GM12878 (cell line): Measurements from ENCODE around the gene ASCC1. TPM values are rescaled to one million over a fixed set of nuclear protein-coding genes. Genes with fewer than 3 reads are reported as not detected.

Source experiments
- ATAC-seq: fragments of 200-7000 bp; cut with Tn5 transposase; 3 replicates; pipeline ENCODE4 v1.9.1; 2020; ENCODE audit warnings: mild to moderate bottlenecking, moderate library complexity
- BruUV-seq: library from RNA; stranded (reverse); fragments of 400-500 nt; replicated peaks from 2 replicates; lab custom pipeline; 2021; lab: Mats Ljungman, UMichigan
- CTCF ChIA-PET: fragments of 300-600 bp; sonication (Branson Sonifier 250); formaldehyde crosslinking; extraction: SDS; loops from one replicate; lab custom pipeline; 2021; ENCODE audit warnings: inconsistent platforms; lab: Yijun Ruan, JAX
- POLR2A ChIA-PET: fragments of 350-600 bp; formaldehyde crosslinking; extraction: SDS; loops from one replicate; lab custom pipeline; 2021; ENCODE audit warnings: inconsistent platforms; lab: Charles Lee
- RAD21 ChIA-PET: fragments of 300-600 bp; sonication (Branson Sonifier 250); formaldehyde crosslinking; loops from one replicate; lab custom pipeline; 2023; ENCODE audit warnings: antibody characterized with exemption; ENCODE audit not compliant: unreplicated experiment; lab: Charles Lee
- SMC1A ChIA-PET: fragments of 300-600 bp; sonication (Branson Sonifier 250); formaldehyde crosslinking; loops from one replicate; lab custom pipeline; 2023; ENCODE audit not compliant: unreplicated experiment, uncharacterized antibody; lab: Charles Lee
- DNase-seq: peaks from one replicate; pipeline ENCODE4 v3.0.0-alpha.2; 2011; ENCODE audit warnings: low read depth, low spot score
- FAIRE-seq: peaks from 3 replicates; lab custom pipeline; 2011; peaks lifted over from hg19 to GRCh38; lab: Jason Lieb, UNC
- H2AFZ ChIP-seq: 2 replicates; pipeline ENCODE4 v1.6.0; 2011; ENCODE audit warnings: low read depth, low read length, control low read depth; ENCODE audit not compliant: control insufficient read depth
- H3K27ac ChIP-seq: 2 replicates; pipeline ENCODE4 v1.5.1; 2011; ENCODE audit warnings: control low read depth; ENCODE audit not compliant: control insufficient read depth, insufficient read depth
- H3K27me3 ChIP-seq, 2 experiments: replicated peaks in 1 of 2; 2 replicates each; pipeline versions ENCODE4 v1.6.0 to v1.6.1; 2011; ENCODE audit warnings: low read length in 1 of 2; ENCODE audit not compliant: control insufficient read depth in 2 of 2, insufficient read depth in 2 of 2
- H3K36me3 ChIP-seq, 2 experiments: 2 replicates each; pipeline ENCODE4 v1.5.1; 2011; ENCODE audit warnings: low read length in 1 of 2; ENCODE audit not compliant: control insufficient read depth in 2 of 2, insufficient read depth in 2 of 2
- H3K4me1 ChIP-seq: 2 replicates; pipeline ENCODE4 v1.6.1; 2011; ENCODE audit warnings: mild to moderate bottlenecking, low read length, moderate library complexity, mixed read lengths; ENCODE audit not compliant: control insufficient read depth, insufficient read depth
- H3K4me2 ChIP-seq: 2 replicates; pipeline ENCODE4 v1.6.0; 2011; ENCODE audit warnings: control low read depth; ENCODE audit not compliant: control insufficient read depth, insufficient read depth
- H3K4me3 ChIP-seq: fragments of 200-600 bp; sonication (generic); 2 replicates; pipeline ENCODE4 v1.5.1; 2016
- H3K79me2 ChIP-seq: 2 replicates; pipeline ENCODE4 v1.6.0; 2011; ENCODE audit warnings: low read length; ENCODE audit not compliant: control insufficient read depth, insufficient read depth
- H3K9ac ChIP-seq: 2 replicates; pipeline ENCODE4 v1.8.0; 2011; ENCODE audit warnings: low read length, control low read depth, mixed read lengths; ENCODE audit not compliant: control insufficient read depth, insufficient read depth
- H3K9me3 ChIP-seq: replicated peaks from 3 replicates; pipeline ENCODE4 v1.5.1; 2011; ENCODE audit warnings: mild to moderate bottlenecking, low read length; ENCODE audit not compliant: control insufficient read depth, insufficient read depth
- H4K20me1 ChIP-seq: 2 replicates; pipeline ENCODE4 v1.6.0; 2011; ENCODE audit not compliant: control insufficient read depth, insufficient read depth
- ATF3 ChIP-seq: IDR thresholded peaks from 2 replicates; pipeline ENCODE4 v1.6.1; 2011; ENCODE audit warnings: low read depth, mild to moderate bottlenecking, low read length, moderate library complexity, borderline replicate concordance; ENCODE audit errors: extremely low read depth
- FOXM1 ChIP-seq: IDR thresholded peaks from 2 replicates; pipeline ENCODE4 v1.6.1; 2012; ENCODE audit warnings: low read depth, mild to moderate bottlenecking, inconsistent platforms, low read length, moderate library complexity
- GATAD2B ChIP-seq: fragments of 450-650 bp; conservative IDR thresholded peaks from 2 replicates; pipeline ENCODE4 v1.6.1; 2017; ENCODE audit warnings: low read depth, mild to moderate bottlenecking, moderate library complexity
- HDGF ChIP-seq: fragments of 450-650 bp; IDR thresholded peaks from 2 replicates; pipeline ENCODE4 v1.6.1; 2016; ENCODE audit warnings: antibody characterized with exemption
- IKZF2 ChIP-seq, 2 experiments: fragments of 450-650 bp; IDR thresholded peaks; 2 replicates each; pipeline ENCODE4 v1.6.1; 2017; ENCODE audit warnings: mild to moderate bottlenecking in 2 of 2, moderate library complexity in 2 of 2
- MTA2 ChIP-seq: fragments of 450-650 bp; IDR thresholded peaks from 2 replicates; pipeline ENCODE4 v1.6.1; 2016; ENCODE audit warnings: low read depth, mild to moderate bottlenecking, moderate library complexity
- PML ChIP-seq: IDR thresholded peaks from 2 replicates; pipeline ENCODE4 v1.6.1; 2012; ENCODE audit warnings: low read length, inconsistent platforms
- SIN3A ChIP-seq: IDR thresholded peaks from 2 replicates; pipeline ENCODE4 v1.6.1; 2012; ENCODE audit warnings: low read depth, low read length, improper control_type of control experiment
- SMAD5 ChIP-seq: IDR thresholded peaks from 2 replicates; pipeline ENCODE4 v1.6.1; 2016; ENCODE audit warnings: antibody characterized with exemption, low read depth
- ZBTB4 ChIP-seq: fragments of 450-650 bp; formaldehyde crosslinking; IDR thresholded peaks from 2 replicates; pipeline ENCODE4 v1.4.0; 2022; ENCODE audit warnings: mild to moderate bottlenecking, moderate library complexity
- WGBS: methylation state at CpG from one replicate; pipeline ENCODE4 v1.1.6; 2016; ENCODE audit warnings: low lambda C conversion rate; ENCODE audit not compliant: insufficient replicate concordance, insufficient coverage; ENCODE audit errors: missing lambda C conversion rate; 5-methylcytosine and 5-hydroxymethylcytosine counted together
- in situ Hi-C: fragments of 300-500 bp; cut with MboI; formaldehyde crosslinking; loops from 9 replicates; pipeline ENCODE4 v1.14.3; 2018; ENCODE audit warnings: mixed read lengths
- intact Hi-C: fragments of 100-400 bp; cut with micrococcal nuclease; formaldehyde crosslinking; loops from one replicate; pipeline ENCODE4 v1.14.2; 2022; ENCODE audit not compliant: unreplicated experiment
- polyA plus RNA-seq, 11 experiments: library from polyadenylated mRNA; depleted of rRNA in 4 of 11; unstranded in 6 of 11; stranded (reverse) in 5 of 11; fragments of >200 nt; fragmentation: Nextera tagmentation in 4 of 11; fragmentation: Illumina TruSeq in 1 of 11; extraction: Ambion mirVana in 4 of 11; extraction: Trizol in 1 of 11; gene quantifications; 1 replicate in 1 of 11; 2 replicates in 10 of 11; pipeline versions ENCODE4 v1.2.1 to v1.2.3, GENCODE V29; 2011 to 2016; ENCODE audit warnings: inconsistent platforms in 2 of 11, missing spikeins in 2 of 11, low read depth in 1 of 11
- total RNA-seq, 4 experiments: library from RNA; depleted of rRNA in 3 of 4; stranded (reverse); fragments of >200 nt in 3 of 4; fragmentation: Illumina TruSeq in 1 of 4; extraction: Trizol in 1 of 4; gene quantifications; 2 replicates each; pipeline versions ENCODE4 v1.2.1 to v1.2.3, GENCODE V29; 2013 to 2021
- TF ChIP-seq, protein P1 (sequence below): IDR thresholded peaks from 2 replicates; pipeline ENCODE4 v1.6.1; 2011; ENCODE audit warnings: borderline replicate concordance, low read depth, mild to moderate bottlenecking, moderate library complexity, low read length; ENCODE audit not compliant: insufficient read depth, poor library complexity, severe bottlenecking
- TF ChIP-seq, protein P2 (sequence below): fragments of 150-350 bp; IDR thresholded peaks from 2 replicates; pipeline ENCODE4 v1.6.1; 2014; ENCODE audit warnings: mild to moderate bottlenecking, low read depth, low read length
- TF ChIP-seq, protein P3 (sequence below): fragments of 450-650 bp; IDR thresholded peaks from 2 replicates; pipeline ENCODE4 v1.6.1; 2016; ENCODE audit warnings: mild to moderate bottlenecking

The ASCC1 gene
- total and polyA plus RNA-seq, 10 of the 15 experiments (the other 5 are each of a cell fraction or from before 2014, with no cell fraction given) = 23.3 to 80.6 (median 42.8) TPM

- Histone ChIP-seq H3K9me3 (no peaks in the 10 kb centered on the region), H3K79me2 (no peaks in the 10 kb centered on the region), H3K4me2 (no peak overlapping the region), H3K27ac (no peak overlapping the region), H3K4me3 (no peak overlapping the region), H3K36me3 (peaks cover 0 to 7% of the 10 kb centered on the region in 2 experiments; a peak in 3 of 4 replicates), H3K27me3 (peaks cover 3 to 5% of the 10 kb centered on the region in 2 experiments), H3K9ac (no peak overlapping the region), H2AFZ (no peak overlapping the region), H3K4me1 (0 out of 2 replicates have a peak, but pooled peaks cover 1% of the 10 kb centered on the region), H4K20me1 (no peaks in the 10 kb centered on the region)
- RAD21 ChIA-PET = interaction anchor here (0.8 to 2.0 kb wide), 3 partner anchors 45 to 155 kb away, joined by 3 to 7 read pairs (median 3); no protein-coding TSS in a partner anchor
- TF ChIP-seq ZBTB4 (CRISPR knock-in tag) (no peak), HDGF (no peak), MTA2 (no peak), IKZF2 (IDR thresholded peaks at IDR 0.05) (no peak), SMAD5 (no peak), ATF3 (no peak), FOXM1 (no peak), PML (no peak), GATAD2B (no peak), SIN3A (no peak)
- TF ChIP-seq, protein P1, sequence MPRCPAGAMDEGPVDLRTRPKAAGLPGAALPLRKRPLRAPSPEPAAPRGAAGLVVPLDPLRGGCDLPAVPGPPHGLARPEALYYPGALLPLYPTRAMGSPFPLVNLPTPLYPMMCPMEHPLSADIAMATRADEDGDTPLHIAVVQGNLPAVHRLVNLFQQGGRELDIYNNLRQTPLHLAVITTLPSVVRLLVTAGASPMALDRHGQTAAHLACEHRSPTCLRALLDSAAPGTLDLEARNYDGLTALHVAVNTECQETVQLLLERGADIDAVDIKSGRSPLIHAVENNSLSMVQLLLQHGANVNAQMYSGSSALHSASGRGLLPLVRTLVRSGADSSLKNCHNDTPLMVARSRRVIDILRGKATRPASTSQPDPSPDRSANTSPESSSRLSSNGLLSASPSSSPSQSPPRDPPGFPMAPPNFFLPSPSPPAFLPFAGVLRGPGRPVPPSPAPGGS = no peak
- TF ChIP-seq, protein P2, sequence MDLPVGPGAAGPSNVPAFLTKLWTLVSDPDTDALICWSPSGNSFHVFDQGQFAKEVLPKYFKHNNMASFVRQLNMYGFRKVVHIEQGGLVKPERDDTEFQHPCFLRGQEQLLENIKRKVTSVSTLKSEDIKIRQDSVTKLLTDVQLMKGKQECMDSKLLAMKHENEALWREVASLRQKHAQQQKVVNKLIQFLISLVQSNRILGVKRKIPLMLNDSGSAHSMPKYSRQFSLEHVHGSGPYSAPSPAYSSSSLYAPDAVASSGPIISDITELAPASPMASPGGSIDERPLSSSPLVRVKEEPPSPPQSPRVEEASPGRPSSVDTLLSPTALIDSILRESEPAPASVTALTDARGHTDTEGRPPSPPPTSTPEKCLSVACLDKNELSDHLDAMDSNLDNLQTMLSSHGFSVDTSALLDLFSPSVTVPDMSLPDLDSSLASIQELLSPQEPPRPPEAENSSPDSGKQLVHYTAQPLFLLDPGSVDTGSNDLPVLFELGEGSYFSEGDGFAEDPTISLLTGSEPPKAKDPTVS = no peak
- TF ChIP-seq, protein P3, sequence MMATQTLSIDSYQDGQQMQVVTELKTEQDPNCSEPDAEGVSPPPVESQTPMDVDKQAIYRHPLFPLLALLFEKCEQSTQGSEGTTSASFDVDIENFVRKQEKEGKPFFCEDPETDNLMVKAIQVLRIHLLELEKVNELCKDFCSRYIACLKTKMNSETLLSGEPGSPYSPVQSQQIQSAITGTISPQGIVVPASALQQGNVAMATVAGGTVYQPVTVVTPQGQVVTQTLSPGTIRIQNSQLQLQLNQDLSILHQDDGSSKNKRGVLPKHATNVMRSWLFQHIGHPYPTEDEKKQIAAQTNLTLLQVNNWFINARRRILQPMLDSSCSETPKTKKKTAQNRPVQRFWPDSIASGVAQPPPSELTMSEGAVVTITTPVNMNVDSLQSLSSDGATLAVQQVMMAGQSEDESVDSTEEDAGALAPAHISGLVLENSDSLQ = no peak
- in situ Hi-C loops (no loop called here), intact Hi-C loops (no loop called here)
- POLR2A ChIA-PET = no interaction called here
- DNase-seq (no peak), ATAC-seq (no peak), FAIRE-seq (no peak)
- SMC1A ChIA-PET = interaction anchor here (0.8 to 1.8 kb wide), 5 partner anchors 15 to 45 kb away, joined by 3 to 5 read pairs (median 4); no protein-coding TSS in a partner anchor
- CTCF ChIA-PET = interaction anchor here (0.6 to 1.6 kb wide), 6 partner anchors 32 to 248 kb away, joined by 3 to 7 read pairs (median 4); no protein-coding TSS in a partner anchor
- BruUV-seq = no TSS peak
- WGBS = 100% methylated on average over 4 of the region's 4 CpGs
Measured at GRCh38 chr10:72093450-72093849, 122.6 kb downstream of the ASCC1 start.
